CD4-positive, alpha-beta T cell treated with Interleukin-17A for 4 hours (primary cell): ENCODE data around the gene NBDY.

Experiments
- DNase-seq: peaks from one replicate; pipeline ENCODE4 v3.0.0-alpha.2; 2020; ENCODE audit warnings: mixed read lengths

Gene NBDY

GRCh38 chrX:56786889-56787733 is 58.1 kb downstream of the NBDY start:
- peak; percentile 1 for DNase-seq

DNA sequence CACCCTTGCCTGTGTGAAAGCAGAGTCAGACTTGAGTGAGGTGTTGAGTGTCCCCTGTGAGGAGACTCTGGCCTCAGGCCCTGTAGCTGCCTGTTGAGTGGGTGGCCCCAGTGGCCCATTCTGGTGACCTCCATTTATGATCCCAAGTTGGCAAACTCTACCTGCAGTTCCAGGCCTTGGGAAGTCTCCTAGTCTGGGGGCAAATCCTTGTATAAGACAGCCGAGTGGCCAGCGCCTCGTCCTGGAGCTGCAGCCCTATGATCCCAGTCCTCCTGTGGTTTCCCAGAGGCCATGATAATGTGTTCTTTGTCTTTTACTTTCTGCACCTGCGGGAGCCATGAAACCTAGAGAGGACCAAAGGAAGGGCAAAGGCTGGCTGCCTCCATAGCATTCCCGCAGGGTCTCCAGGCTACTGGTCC is 58.7 kb downstream of the NBDY start:
- DNase-seq: peak; percentile 1

DNA sequence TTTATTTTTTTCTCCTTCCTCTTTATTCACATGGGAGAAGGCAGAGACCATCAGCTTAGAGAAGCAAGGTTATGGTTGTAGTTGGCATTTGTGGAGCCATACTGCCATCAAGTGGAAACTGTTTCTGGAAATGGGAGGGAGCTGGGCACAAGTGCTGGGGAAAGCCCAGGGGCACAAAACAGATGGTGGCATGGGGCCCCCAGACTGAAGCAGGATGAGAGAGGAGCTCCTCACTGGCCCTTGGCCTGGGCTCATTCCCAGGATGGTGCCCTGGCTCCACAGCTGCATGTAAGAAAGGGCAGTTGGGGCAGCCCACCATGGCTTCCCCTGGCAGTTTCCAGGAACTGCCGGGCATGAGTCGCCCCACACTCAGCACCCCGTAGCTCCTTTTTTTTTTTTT is 59.2 kb downstream of the NBDY start:
- DNase-seq: peak; percentile 12

DNA sequence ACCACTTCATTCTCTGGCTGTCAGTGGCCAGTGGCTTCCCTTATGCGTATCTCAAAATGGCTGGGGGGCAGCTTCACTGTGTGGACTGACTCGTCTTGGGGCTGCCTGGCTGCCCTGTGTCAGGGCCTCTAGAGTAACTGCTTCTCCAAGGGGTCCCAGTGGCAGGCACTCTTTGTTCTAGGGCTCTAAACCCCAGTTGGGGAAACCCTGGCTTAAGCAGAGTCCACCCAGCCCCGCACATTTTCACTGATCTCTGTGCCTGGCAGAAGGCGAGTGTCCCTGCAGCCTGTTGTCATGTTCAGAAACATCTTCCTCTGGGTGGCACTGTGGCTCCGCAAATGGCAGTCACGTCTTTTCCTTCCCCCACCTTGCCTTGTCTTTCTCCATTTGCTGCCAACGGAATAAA is 59.7 kb downstream of the NBDY start:
- peak; percentile 1 for DNase-seq

- DNase-seq: peak; percentile 0
Measured at GRCh38 chrX:56789518-56790070, 60.6 kb downstream of the NBDY start.

DNA sequence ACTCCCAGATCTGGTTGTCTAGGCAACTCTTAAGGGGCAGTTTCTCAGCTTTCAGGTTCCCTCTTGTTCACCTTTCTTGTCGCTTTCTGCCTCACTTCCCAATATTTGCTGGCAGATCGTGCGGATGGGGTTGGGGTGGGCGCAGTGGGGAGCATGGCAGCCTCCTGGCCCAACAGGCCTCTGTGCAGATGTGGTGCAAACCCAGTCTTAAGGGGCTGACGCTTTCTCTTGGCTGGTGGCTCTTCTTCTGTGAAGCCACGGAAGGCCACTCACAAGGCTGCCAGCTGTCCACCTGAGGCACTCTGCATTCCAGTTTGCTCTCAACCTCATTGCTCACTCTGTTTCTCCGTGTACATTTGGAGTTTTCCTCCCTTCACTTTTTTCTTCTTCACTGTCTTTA is 61.7 kb downstream of the NBDY start:
- DNase-seq: no peak

DNA sequence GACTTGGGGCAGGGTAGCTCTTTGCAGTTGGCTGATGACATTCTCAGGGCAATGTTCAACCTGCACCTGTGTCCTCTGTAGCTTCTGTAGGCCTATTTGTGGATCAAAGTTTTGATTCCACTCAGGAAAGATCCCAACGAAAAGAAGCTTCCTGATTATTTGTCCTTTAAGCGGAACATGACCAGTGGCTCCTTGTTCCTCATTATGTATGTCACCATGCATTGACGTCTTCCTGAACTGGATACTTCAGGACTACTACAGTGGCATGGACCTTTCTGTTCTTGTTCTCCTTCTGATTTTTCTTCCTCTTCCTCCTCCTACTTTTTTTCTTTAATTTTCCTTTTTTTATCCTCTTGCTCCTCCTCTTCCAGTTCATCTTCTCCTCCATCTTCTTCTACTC is 62.4 kb downstream of the NBDY start:
- no peak for DNase-seq

GRCh38 chrX:56792270-56793111 is 63.4 kb downstream of the NBDY start:
- DNase-seq: peak; percentile 2

GRCh38 chrX:56793112-56793430 is 64.0 kb downstream of the NBDY start:
- DNase-seq: peak; percentile 0

DNA sequence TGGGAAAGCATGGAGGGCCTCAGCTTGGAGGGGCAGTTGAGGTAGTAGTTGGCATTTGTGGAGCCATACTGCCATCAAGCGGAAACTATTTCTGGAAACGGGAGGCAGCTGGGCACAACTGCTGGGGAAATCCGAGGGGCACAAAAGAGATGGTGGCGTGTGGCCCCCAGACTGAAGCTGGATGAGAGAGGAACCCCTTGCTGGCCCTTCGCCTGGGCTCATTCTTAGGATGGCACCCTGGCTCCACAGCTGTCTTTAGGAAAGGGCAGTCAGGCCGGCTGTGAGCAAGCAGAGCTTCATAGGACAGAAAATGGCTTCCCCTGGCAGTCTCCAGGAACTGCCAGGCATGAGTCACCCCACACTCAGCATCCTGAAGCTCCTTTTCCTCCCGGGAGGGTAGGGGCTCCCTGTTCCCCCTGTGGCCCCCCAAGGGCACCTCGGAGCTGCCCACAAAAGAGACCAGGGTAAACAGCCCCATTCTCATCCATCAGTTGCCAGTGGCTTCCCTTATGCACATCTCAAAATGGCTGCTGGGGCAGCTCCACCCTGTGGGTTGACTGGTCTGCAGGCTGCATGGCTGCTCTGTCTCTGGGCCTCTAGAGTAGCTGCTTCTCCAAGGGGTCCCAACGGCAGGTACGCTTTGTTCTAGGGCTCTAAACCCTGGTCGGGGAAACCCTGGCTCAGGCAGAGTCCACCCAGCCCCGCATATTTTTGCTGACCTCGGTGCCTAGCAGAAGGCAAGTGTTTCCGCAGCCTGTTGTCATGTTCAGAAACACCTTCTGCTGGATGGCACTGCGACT is 64.7 kb downstream of the NBDY start:
- peak; percentile 2 for DNase-seq

DNA sequence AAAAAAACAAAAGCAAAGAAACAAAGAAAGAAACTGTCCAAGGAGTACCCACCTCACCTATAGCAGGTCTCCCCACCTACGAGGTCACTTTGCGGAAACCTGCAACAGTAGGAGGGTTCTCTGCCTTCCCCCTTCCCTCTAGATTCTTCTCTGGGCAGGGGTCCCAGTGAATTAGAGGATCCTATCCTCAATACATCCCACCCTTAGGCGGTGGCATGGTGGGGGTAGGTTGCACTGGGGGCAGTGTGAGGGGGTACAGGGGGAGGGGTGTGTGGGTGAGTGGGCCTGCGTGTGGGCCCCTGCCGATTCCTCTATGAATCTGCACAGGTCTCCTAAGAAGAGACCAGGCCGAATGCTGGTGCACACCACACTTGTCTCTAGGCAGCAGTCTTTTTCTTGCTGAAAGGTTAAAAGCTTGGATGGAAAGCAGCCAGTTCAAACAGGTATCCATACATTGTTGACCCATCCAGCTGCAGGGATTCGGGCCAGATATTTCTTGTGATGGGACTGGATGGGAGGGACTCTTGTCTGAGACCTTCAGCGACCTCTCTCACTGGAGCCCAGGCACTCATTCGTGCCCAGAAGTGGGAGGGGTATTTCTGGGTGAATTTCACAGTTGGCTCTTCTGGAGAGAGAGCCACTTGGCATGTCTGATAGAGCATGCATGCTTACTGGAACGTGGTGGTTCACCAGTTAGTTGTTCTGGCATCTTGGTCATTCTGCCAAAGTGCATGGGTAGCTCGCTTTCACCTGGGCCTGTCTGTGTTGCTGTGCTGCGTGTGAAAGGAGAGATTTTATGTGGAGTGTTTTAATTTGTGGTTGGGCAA is 65.6 kb downstream of the NBDY start:
- peak; percentile 2 for DNase-seq

DNA sequence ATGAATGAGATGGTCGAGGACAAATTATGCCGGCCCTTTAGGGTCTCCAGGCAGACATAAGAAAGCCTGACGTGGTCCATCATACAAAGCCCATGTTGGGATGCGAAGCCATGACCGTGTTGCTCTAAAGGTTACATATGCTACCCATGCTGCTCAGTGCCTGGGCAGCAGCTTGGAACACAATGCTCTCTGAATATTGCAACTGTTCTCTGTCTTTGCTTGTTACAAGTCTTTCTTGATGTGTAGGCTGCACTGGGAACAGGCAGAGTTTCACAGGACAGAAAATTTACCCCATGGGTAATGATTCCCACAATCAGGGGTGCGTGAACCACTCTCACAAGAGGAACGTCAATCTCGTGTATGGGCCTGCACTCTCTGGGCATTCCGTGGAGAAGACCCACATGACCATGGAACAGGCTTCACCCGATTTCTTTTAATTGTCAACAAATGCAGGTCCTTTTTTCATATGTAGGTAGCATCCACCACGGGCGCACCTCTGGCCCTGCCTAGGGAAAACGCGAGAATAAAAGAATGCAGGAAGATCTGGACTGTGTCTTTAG is 66.3 kb downstream of the NBDY start:
- DNase-seq: no peak

DNA sequence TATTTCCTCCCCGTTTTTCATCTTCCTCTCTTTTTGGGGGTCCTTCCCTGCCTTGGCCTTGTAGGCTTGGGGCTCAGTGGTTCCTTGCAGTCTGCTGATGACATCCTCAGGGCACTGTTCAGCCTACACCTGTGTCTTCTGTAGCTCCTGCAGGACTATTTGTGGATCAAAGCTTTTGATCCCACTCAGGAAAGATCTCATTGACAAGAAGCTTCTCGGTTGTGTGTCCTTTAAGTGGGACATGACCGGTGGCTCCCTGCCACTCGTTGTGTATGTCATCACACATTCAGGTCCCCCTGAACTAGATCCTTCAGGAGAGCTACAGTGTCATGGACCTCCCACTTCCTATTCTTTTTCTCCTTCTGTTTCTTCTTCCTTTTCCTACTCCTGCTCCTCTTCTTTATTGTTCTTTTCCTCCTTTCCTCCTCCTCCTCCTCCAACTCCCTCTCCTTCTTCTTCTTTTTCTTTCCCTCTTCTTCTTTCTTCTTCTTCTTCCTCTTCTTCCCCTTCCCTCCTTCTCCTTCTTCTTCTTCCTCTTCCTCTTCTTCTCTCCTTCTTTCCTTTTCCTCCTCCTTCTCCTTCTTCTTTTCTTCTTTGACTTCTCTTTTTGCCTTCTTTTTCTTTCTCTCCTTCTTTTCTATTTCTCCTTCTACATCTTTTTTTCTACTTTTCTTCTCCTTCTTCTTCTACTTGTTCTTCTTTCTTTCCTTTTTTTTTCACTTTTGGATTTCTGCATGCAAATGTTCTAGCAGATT is 67.8 kb downstream of the NBDY start:
- DNase-seq: no peak

- DNase-seq: peak; percentile 7
Measured at GRCh38 chrX:56797574-56798338, 68.7 kb downstream of the NBDY start.

- no peak for DNase-seq
Measured at GRCh38 chrX:56798339-56798711, 69.3 kb downstream of the NBDY start.

GRCh38 chrX:56798866-56799758 is 70.1 kb downstream of the NBDY start:
- peak; percentile 53 for DNase-seq

- no peak for DNase-seq
Measured at GRCh38 chrX:56800307-56800706, 71.3 kb downstream of the NBDY start.

- DNase-seq: peak; percentile 71
Measured at GRCh38 chrX:56800801-56801200, 71.8 kb downstream of the NBDY start.

GRCh38 chrX:56802428-56802827 is 73.4 kb downstream of the NBDY start:
- DNase-seq: no peak
